Body of pancreas (tissue), 4 donors: ENCODE data around the gene GAB1. TPM values are rescaled to one million over a fixed set of nuclear protein-coding genes. Genes with fewer than 3 reads are reported as not detected.

Source experiments
- ATAC-seq: fragments of 150-250 bp; one replicate; pipeline ENCODE4 v1.9.1; 2016
- DNase-seq, 4 donors: peaks; one replicate each; pipeline ENCODE4 v3.0.0-alpha.2; 2019
- H3K27ac ChIP-seq, 4 donors: fragments of 200-600 bp; sonication (generic); 1 replicate in 3 of 4; 2 replicates in 1 of 4; pipeline versions ENCODE4 v1.5.1 to v1.6.1; 2016 to 2019; ENCODE audit warnings: mild to moderate bottlenecking in 1 of 4, mixed read lengths in 1 of 4, moderate library complexity in 1 of 4
- H3K27me3 ChIP-seq, 2 donors: fragments of 200-600 bp; sonication (generic); one replicate each; pipeline ENCODE4 v1.6.0; 2016; ENCODE audit warnings: mild to moderate bottlenecking in 1 of 2
- H3K36me3 ChIP-seq, 2 donors: fragments of 200-600 bp; sonication (generic); replicated peaks in 1 of 2; 2 replicates each; pipeline ENCODE4 v1.5.1; 2016; ENCODE audit warnings: low read depth in 2 of 2; ENCODE audit not compliant: insufficient read depth in 1 of 2
- H3K4me1 ChIP-seq: fragments of 200-600 bp; sonication (generic); one replicate; pipeline ENCODE4 v1.6.0; 2016
- H3K4me3 ChIP-seq, 2 donors: fragments of 200-600 bp; sonication (generic); 1 replicate in 1 of 2; 2 replicates in 1 of 2; pipeline ENCODE4 v1.5.1; 2016 to 2019
- H3K9me3 ChIP-seq, 3 donors: fragments of 200-600 bp; sonication (generic); 1 replicate in 2 of 3; 2 replicates in 1 of 3; pipeline ENCODE4 v1.5.1; 2016
- POLR2A ChIP-seq, 3 donors: fragments of 450-650 bp; IDR thresholded peaks; one replicate each; pipeline ENCODE4 v1.6.1; 2016; ENCODE audit warnings: antibody characterized with exemption in 3 of 3, mild to moderate bottlenecking in 2 of 3
- WGBS, 2 donors: methylation state at CpG; one replicate each; pipeline ENCODE4 v1.1.5; 2017; 5-methylcytosine and 5-hydroxymethylcytosine counted together
- intact Hi-C: fragments of 100-400 bp; cut with DNase I; formaldehyde crosslinking; loops from one replicate; pipeline ENCODE4 v1.15.1; 2023
- total RNA-seq, 2 donors: library from RNA; depleted of rRNA; stranded (reverse); fragments of >200 nt; gene quantifications; one replicate each; pipeline ENCODE4 v1.1.0, GENCODE V29; 2016
- TF ChIP-seq, protein P1 (sequence below), 7 experiments: fragments of 450-650 bp in 4 of 7; fragments of 200-600 bp in 3 of 7; sonication (generic) in 3 of 7; IDR thresholded peaks; one replicate each; pipeline ENCODE4 v1.5.1; 2016 to 2019; ENCODE audit warnings: antibody characterized with exemption in 7 of 7

Gene GAB1
- total RNA-seq, 2 donors from 2014 or later: 13.0 to 26.0 TPM

DNA sequence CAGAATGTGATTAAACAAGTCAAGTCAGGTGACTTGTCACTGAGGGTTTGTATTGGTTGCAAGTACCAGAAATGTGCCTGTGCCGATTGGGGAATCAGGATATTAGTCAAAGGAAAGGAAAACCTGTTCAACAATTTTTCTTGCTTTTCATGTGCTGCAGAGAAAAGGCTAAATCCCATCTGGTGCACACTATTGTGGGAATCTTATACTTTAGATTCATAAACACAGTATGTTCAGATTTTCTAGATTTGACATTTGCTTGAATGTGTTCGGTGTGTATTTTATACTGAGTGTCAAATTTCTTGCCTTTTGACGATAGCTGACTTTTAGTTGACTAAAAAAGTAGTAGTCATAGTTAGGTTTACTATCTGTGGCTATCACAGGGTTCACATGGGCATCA is 37.6 kb downstream of the GAB1 start:
- intact Hi-C loops: no loop called here
- TF ChIP-seq POLR2A (IDR thresholded peaks at IDR 0.05): no peak
- TF ChIP-seq, protein P1, sequence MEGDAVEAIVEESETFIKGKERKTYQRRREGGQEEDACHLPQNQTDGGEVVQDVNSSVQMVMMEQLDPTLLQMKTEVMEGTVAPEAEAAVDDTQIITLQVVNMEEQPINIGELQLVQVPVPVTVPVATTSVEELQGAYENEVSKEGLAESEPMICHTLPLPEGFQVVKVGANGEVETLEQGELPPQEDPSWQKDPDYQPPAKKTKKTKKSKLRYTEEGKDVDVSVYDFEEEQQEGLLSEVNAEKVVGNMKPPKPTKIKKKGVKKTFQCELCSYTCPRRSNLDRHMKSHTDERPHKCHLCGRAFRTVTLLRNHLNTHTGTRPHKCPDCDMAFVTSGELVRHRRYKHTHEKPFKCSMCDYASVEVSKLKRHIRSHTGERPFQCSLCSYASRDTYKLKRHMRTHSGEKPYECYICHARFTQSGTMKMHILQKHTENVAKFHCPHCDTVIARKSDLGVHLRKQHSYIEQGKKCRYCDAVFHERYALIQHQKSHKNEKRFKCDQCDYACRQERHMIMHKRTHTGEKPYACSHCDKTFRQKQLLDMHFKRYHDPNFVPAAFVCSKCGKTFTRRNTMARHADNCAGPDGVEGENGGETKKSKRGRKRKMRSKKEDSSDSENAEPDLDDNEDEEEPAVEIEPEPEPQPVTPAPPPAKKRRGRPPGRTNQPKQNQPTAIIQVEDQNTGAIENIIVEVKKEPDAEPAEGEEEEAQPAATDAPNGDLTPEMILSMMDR (IDR thresholded peaks at IDR 0.05): no peak
- Histone ChIP-seq H3K27me3 (no peaks in the 10 kb centered on the region), H3K9me3 (no peaks in the 10 kb centered on the region), H3K4me3 (no peak overlapping the region), H3K27ac (no peak overlapping the region), H3K4me1 (peaks cover 36% of the 10 kb centered on the region), H3K36me3 (no peaks in the 10 kb centered on the region)
- 76 to 88% methylated on average over 3 of the region's 3 CpGs for WGBS, 2 donors
- DNase-seq: no peak
- ATAC-seq: no peak

DNA sequence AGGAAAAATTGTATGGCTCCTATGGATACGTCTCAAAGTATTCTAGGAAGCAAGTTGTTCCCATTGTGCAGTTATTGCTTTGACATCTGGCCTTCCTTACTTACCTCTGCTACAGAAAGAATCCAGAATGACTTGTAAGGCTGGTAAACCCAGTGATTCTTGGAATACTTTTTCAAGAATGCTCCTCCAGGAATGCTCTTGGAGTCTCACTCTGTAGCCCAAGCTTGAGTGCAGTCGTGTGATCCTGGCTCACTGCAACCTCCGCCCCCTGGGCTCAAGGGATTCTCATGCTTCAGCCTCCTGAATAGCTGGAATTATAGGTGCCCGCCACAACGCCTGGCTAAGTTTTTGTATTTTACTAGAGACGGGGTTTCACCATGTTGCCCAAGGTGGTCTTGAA is 38.1 kb downstream of the GAB1 start:
- ATAC-seq (no peak), DNase-seq (no peak)
- intact Hi-C loops: no loop called here
- H3K27ac ChIP-seq: no peak overlapping the region
- H3K36me3 ChIP-seq: no peaks in the 10 kb centered on the region
- H3K4me3 ChIP-seq: no peak overlapping the region
- WGBS, 2 donors: 76 to 90% methylated on average over 6 of the region's 6 CpGs
- H3K27me3 ChIP-seq: no peaks in the 10 kb centered on the region
- peaks cover 36% of the 10 kb centered on the region for H3K4me1 ChIP-seq
- no peak for TF ChIP-seq POLR2A (IDR thresholded peaks at IDR 0.05)
- TF ChIP-seq, protein P1 (IDR thresholded peaks at IDR 0.05): no peak
- no peaks in the 10 kb centered on the region for H3K9me3 ChIP-seq

DNA sequence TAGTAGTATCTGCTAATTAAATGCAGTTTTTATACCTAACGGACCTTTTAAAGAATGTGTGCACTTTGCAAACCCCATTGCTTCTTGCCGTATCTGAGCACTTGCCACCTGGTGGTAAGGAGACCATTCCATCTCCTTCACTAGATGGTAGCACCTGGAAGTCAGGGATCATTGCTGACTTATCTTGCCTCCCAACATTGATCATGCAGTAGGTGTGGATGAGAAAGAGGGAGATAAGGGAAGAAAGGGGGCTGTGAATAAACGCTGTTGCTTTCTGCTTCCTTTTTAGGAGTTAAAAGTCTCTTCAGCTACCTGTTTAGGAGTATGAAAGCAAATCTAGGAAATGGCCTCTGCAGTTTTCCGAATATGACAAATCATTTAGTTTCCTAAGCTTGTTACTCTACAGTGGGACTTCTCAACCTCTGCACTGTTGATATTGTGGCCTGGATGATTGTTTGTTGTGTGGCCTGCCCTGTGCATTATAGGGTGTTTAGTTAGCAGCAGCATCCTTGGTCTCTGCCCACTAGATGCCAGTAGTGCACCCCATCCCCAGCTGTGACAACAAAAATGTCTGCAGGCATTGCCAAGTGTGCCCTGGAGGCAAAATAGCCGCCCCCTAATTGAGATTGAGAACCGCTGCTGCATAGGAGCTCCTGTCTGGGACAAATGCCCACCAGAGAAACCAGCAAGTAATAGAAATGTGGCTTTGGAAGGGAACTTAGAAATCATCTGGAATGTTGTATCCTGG is 38.8 kb downstream of the GAB1 start:
- peak; percentile 62 for ATAC-seq
- WGBS, 2 donors: 56 to 61% methylated on average over 6 of the region's 6 CpGs
- no peak for TF ChIP-seq POLR2A (IDR thresholded peaks at IDR 0.05)
- TF ChIP-seq, protein P1 (IDR thresholded peaks at IDR 0.05): peak in 6 of 7 experiments; percentile 7 to 39 (median 26)
- peak in 3 of 4 donors; percentile 24 to 34 (median 29) for DNase-seq
- H3K36me3 ChIP-seq: no peaks in the 10 kb centered on the region
- peaks cover 36% of the 10 kb centered on the region for H3K4me1 ChIP-seq
- no peak overlapping the region for H3K4me3 ChIP-seq
- H3K27ac ChIP-seq: no peak overlapping the region
- intact Hi-C loops: no loop called here
- no peaks in the 10 kb centered on the region for H3K27me3 ChIP-seq
- H3K9me3 ChIP-seq: no peaks in the 10 kb centered on the region

DNA sequence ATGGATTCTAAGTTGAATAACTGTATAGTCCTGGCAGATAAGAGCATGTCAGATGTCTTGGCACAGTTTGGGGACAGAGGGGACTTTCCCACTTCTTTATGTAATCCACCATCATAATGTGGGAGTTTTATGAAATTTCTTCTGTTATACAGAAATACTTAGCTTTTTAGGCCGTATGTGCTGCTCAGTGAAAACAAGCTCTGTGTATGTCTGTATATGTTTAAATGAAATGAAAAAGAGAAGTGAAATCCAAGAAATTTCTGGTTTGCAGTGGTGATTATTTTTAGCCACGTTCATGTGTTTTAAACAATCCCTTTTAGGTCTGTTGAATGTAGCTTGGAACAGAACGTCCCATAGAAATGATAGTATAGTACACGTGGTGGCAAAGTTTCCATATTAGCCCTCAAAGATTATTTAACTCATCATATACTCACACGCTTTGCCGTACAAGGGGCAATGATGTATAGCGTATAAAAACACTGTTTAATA is 41.0 kb downstream of the GAB1 start:
- Histone ChIP-seq H3K4me3 (no peak overlapping the region), H3K4me1 (peaks cover 51% of the 10 kb centered on the region), H3K9me3 (no peaks in the 10 kb centered on the region), H3K36me3 (no peaks in the 10 kb centered on the region), H3K27ac (no peak overlapping the region), H3K27me3 (no peaks in the 10 kb centered on the region)
- intact Hi-C loops: no loop called here
- no peak for TF ChIP-seq POLR2A (IDR thresholded peaks at IDR 0.05)
- 56 to 74% methylated on average over 7 of the region's 7 CpGs for WGBS, 2 donors
- ATAC-seq (no peak), DNase-seq (no peak)

GRCh38 chr4:143380629-143381028 is 44.0 kb downstream of the GAB1 start:
- no peak for ATAC-seq
- H3K27ac ChIP-seq: peak overlapping the region in 2 of 4 donors; percentile 29 to 42
- DNase-seq: no peak
- H3K4me1 ChIP-seq: peaks cover 51% of the 10 kb centered on the region
- intact Hi-C loops: no loop called here
- no peaks in the 10 kb centered on the region for H3K27me3 ChIP-seq
- 93 to 97% methylated on average over 3 of the region's 3 CpGs for WGBS, 2 donors
- no peaks in the 10 kb centered on the region for H3K36me3 ChIP-seq
- no peaks in the 10 kb centered on the region for H3K9me3 ChIP-seq
- no peak overlapping the region for H3K4me3 ChIP-seq
- TF ChIP-seq, protein P1 (IDR thresholded peaks at IDR 0.05): no peak
- TF ChIP-seq POLR2A (IDR thresholded peaks at IDR 0.05): no peak
